Stimulated activated naive B cell treated with anti-CD40 and anti-IgM and Interleukin-4, amounts not matched to agents 10 μg/mL and 1 μg/mL and 100 μg/mL, for 72 hours (primary cell): ENCODE results near the gene CCSER1.

Experiments
- ATAC-seq, 2 donors: fragments of 150-1000 bp; cut with Tn5 transposase; replicated peaks; 2 replicates each; pipeline ENCODE4 v1.10.0; 2021; ENCODE audit warnings: moderate library complexity in 1 of 2
- DNase-seq: peaks from one replicate; pipeline ENCODE4 v3.0.0; 2021
- H3K27ac Mint-ChIP-seq: one replicate; pipeline ENCODE4 v1.8.0; 2022; ENCODE audit warnings: mild to moderate bottlenecking, mixed read lengths
- H3K27me3 Mint-ChIP-seq, 2 donors: one replicate each; pipeline ENCODE4 v1.8.0; 2022; ENCODE audit warnings: mixed read lengths in 2 of 2
- H3K36me3 Mint-ChIP-seq, 2 donors: one replicate each; pipeline ENCODE4 v1.8.0; 2022; ENCODE audit warnings: mixed read lengths in 2 of 2, mild to moderate bottlenecking in 1 of 2
- H3K4me1 Mint-ChIP-seq, 2 donors: one replicate each; pipeline ENCODE4 v1.8.0; 2022; ENCODE audit warnings: mixed read lengths in 2 of 2, mild to moderate bottlenecking in 1 of 2
- H3K4me3 Mint-ChIP-seq, 2 donors: one replicate each; pipeline ENCODE4 v1.8.0; 2022; ENCODE audit warnings: mild to moderate bottlenecking in 2 of 2, mixed read lengths in 2 of 2, moderate library complexity in 1 of 2
- H3K9me3 Mint-ChIP-seq, 2 donors: one replicate each; pipeline ENCODE4 v1.8.0; 2022; ENCODE audit warnings: mixed read lengths in 2 of 2, mild to moderate bottlenecking in 1 of 2

The CCSER1 gene

GRCh38 chr4:91513326-91513725 is 1386.1 kb downstream of the CCSER1 start:
- H3K27me3 Mint-ChIP-seq = no peaks in the 10 kb centered on the region
- ATAC-seq (no peak), DNase-seq (no peak)
- peaks cover 0 to 1% of the 10 kb centered on the region in 2 donors for H3K36me3 Mint-ChIP-seq
- H3K9me3 Mint-ChIP-seq = peaks cover 22 to 34% of the 10 kb centered on the region in 2 donors
- H3K4me1 Mint-ChIP-seq = no peaks in the 10 kb centered on the region
- H3K4me3 Mint-ChIP-seq = no peak overlapping the region
- no peak overlapping the region for H3K27ac Mint-ChIP-seq

GRCh38 chr4:91519155-91519554 is 1392.0 kb downstream of the CCSER1 start:
- no peaks in the 10 kb centered on the region for H3K4me1 Mint-ChIP-seq
- ATAC-seq (no peak), DNase-seq (no peak)
- no peak overlapping the region for H3K4me3 Mint-ChIP-seq
- no peaks in the 10 kb centered on the region for H3K36me3 Mint-ChIP-seq
- peaks cover 21 to 23% of the 10 kb centered on the region in 2 donors for H3K9me3 Mint-ChIP-seq
- H3K27ac Mint-ChIP-seq = no peak overlapping the region
- no peaks in the 10 kb centered on the region for H3K27me3 Mint-ChIP-seq

- DNase-seq (no peak), ATAC-seq (no peak)
- Mint-ChIP-seq H3K4me3 (no peak overlapping the region), H3K4me1 (no peaks in the 10 kb centered on the region), H3K27ac (no peak overlapping the region), H3K9me3 (peaks cover 0 to 11% of the 10 kb centered on the region in 2 donors), H3K27me3 (no peaks in the 10 kb centered on the region), H3K36me3 (no peaks in the 10 kb centered on the region)
Measured at GRCh38 chr4:91525621-91526020, 1398.4 kb downstream of the CCSER1 start.

GRCh38 chr4:91527056-91527455 is 1399.9 kb downstream of the CCSER1 start:
- Mint-ChIP-seq H3K27me3 (no peaks in the 10 kb centered on the region), H3K9me3 (peaks cover 0 to 12% of the 10 kb centered on the region in 2 donors), H3K4me1 (no peaks in the 10 kb centered on the region), H3K27ac (no peak overlapping the region), H3K36me3 (no peaks in the 10 kb centered on the region), H3K4me3 (no peak overlapping the region)
- ATAC-seq = no peak
- DNase-seq = no peak

- H3K4me3 Mint-ChIP-seq = no peak overlapping the region
Measured at GRCh38 chr4:91567594-91567993, 1440.4 kb downstream of the CCSER1 start.

GRCh38 chr4:91577864-91578263 is 1450.7 kb downstream of the CCSER1 start:
- DNase-seq (no peak), ATAC-seq (no peak)
- Mint-ChIP-seq H3K9me3 (peaks cover 0 to 2% of the 10 kb centered on the region in 2 donors), H3K4me1 (no peaks in the 10 kb centered on the region), H3K36me3 (no peaks in the 10 kb centered on the region), H3K27me3 (no peaks in the 10 kb centered on the region), H3K27ac (no peak overlapping the region), H3K4me3 (no peak overlapping the region)

More at GRCh38 chr4:91567594-91567993, 1440.4 kb downstream of the CCSER1 start:
- Mint-ChIP-seq H3K27ac (no peak overlapping the region), H3K9me3 (peaks cover 27 to 32% of the 10 kb centered on the region in 2 donors), H3K4me1 (no peaks in the 10 kb centered on the region), H3K27me3 (no peaks in the 10 kb centered on the region), H3K36me3 (no peaks in the 10 kb centered on the region)
- no peak for ATAC-seq
- DNase-seq = no peak

GRCh38 chr4:91590260-91590659 is 1463.1 kb downstream of the CCSER1 start:
- Mint-ChIP-seq H3K9me3 (no peaks in the 10 kb centered on the region), H3K27ac (no peak overlapping the region), H3K4me3 (no peak overlapping the region), H3K27me3 (no peaks in the 10 kb centered on the region), H3K4me1 (no peaks in the 10 kb centered on the region), H3K36me3 (no peaks in the 10 kb centered on the region)
- DNase-seq (no peak), ATAC-seq (no peak)

GRCh38 chr4:91592125-91592524 is 1464.9 kb downstream of the CCSER1 start:
- no peak for ATAC-seq
- Mint-ChIP-seq H3K27me3 (no peaks in the 10 kb centered on the region), H3K4me1 (no peaks in the 10 kb centered on the region), H3K4me3 (no peak overlapping the region), H3K36me3 (no peaks in the 10 kb centered on the region), H3K27ac (no peak overlapping the region), H3K9me3 (no peaks in the 10 kb centered on the region)
- no peak for DNase-seq

- ATAC-seq (no peak), DNase-seq (no peak)
- H3K27me3 Mint-ChIP-seq = no peaks in the 10 kb centered on the region
- peaks cover 0 to 1% of the 10 kb centered on the region in 2 donors for H3K9me3 Mint-ChIP-seq
- no peak overlapping the region for H3K27ac Mint-ChIP-seq
- H3K4me3 Mint-ChIP-seq = no peak overlapping the region
- H3K36me3 Mint-ChIP-seq = no peaks in the 10 kb centered on the region
- H3K4me1 Mint-ChIP-seq = no peaks in the 10 kb centered on the region
Measured at GRCh38 chr4:91596718-91597117, 1469.5 kb downstream of the CCSER1 start.

GRCh38 chr4:91598696-91599095 is 1471.5 kb downstream of the CCSER1 start:
- no peaks in the 10 kb centered on the region for H3K36me3 Mint-ChIP-seq
- H3K4me3 Mint-ChIP-seq = no peak overlapping the region
- DNase-seq (no peak), ATAC-seq (no peak)
- H3K27ac Mint-ChIP-seq = no peak overlapping the region
- H3K9me3 Mint-ChIP-seq = peaks cover 0 to 1% of the 10 kb centered on the region in 2 donors
- H3K4me1 Mint-ChIP-seq = no peaks in the 10 kb centered on the region
- no peaks in the 10 kb centered on the region for H3K27me3 Mint-ChIP-seq

- no peaks in the 10 kb centered on the region for H3K27me3 Mint-ChIP-seq
Measured at GRCh38 chr4:91600301-91600700, 1473.1 kb downstream of the CCSER1 start.

GRCh38 chr4:91601401-91601800 is 1474.2 kb downstream of the CCSER1 start:
- no peaks in the 10 kb centered on the region for H3K27me3 Mint-ChIP-seq
- DNase-seq = no peak
- H3K4me1 Mint-ChIP-seq = no peaks in the 10 kb centered on the region
- no peak for ATAC-seq
- H3K36me3 Mint-ChIP-seq = no peaks in the 10 kb centered on the region
- H3K27ac Mint-ChIP-seq = no peak overlapping the region
- H3K4me3 Mint-ChIP-seq = no peak overlapping the region
- H3K9me3 Mint-ChIP-seq = peaks cover 0 to 1% of the 10 kb centered on the region in 2 donors

More at GRCh38 chr4:91600301-91600700, 1473.1 kb downstream of the CCSER1 start:
- no peak for ATAC-seq
- no peaks in the 10 kb centered on the region for H3K4me1 Mint-ChIP-seq
- no peak overlapping the region for H3K4me3 Mint-ChIP-seq
- peaks cover 0 to 1% of the 10 kb centered on the region in 2 donors for H3K9me3 Mint-ChIP-seq
- no peak for DNase-seq
- no peaks in the 10 kb centered on the region for H3K36me3 Mint-ChIP-seq
- no peak overlapping the region for H3K27ac Mint-ChIP-seq

- no peak overlapping the region for H3K4me3 Mint-ChIP-seq
- no peak overlapping the region for H3K27ac Mint-ChIP-seq
- no peaks in the 10 kb centered on the region for H3K36me3 Mint-ChIP-seq
- H3K9me3 Mint-ChIP-seq = peaks cover 0 to 8% of the 10 kb centered on the region in 2 donors
- H3K27me3 Mint-ChIP-seq = no peaks in the 10 kb centered on the region
- no peaks in the 10 kb centered on the region for H3K4me1 Mint-ChIP-seq
- DNase-seq (no peak), ATAC-seq (no peak)
Measured at GRCh38 chr4:91611782-91612181, 1484.6 kb downstream of the CCSER1 start.

- Mint-ChIP-seq H3K4me1 (no peaks in the 10 kb centered on the region), H3K27ac (no peak overlapping the region), H3K9me3 (peaks cover 11 to 12% of the 10 kb centered on the region in 2 donors), H3K27me3 (no peaks in the 10 kb centered on the region), H3K36me3 (no peaks in the 10 kb centered on the region), H3K4me3 (no peak overlapping the region)
- ATAC-seq (no peak), DNase-seq (no peak)
Measured at GRCh38 chr4:91620952-91621351, 1493.8 kb downstream of the CCSER1 start.

- Mint-ChIP-seq H3K4me1 (no peaks in the 10 kb centered on the region), H3K9me3 (peaks cover 11 to 12% of the 10 kb centered on the region in 2 donors), H3K27ac (no peak overlapping the region), H3K36me3 (no peaks in the 10 kb centered on the region), H3K27me3 (no peaks in the 10 kb centered on the region), H3K4me3 (no peak overlapping the region)
- ATAC-seq = no peak
- DNase-seq = no peak
Measured at GRCh38 chr4:91621446-91621845, 1494.3 kb downstream of the CCSER1 start.
